ENCODE measurements around the gene ZNF33B.

Gene ZNF33B

GRCh38 chr10:42654419-42654818 lies 16.0 kb upstream of the ZNF33B start:
- H3K4me3 ChIP-seq (ENCODE audit: low read depth, low read length, poor library complexity, severe bottlenecking), result no peak overlapping the region
- H2AFZ ChIP-seq (ENCODE audit: low read length), result no peak overlapping the region
- no peaks in the 10 kb centered on the region for H3K36me3 ChIP-seq (ENCODE audit: insufficient read depth, low read length)
- no peaks in the 10 kb centered on the region for H4K20me1 ChIP-seq (ENCODE audit: insufficient read depth, low read length)
- H3K9me3 ChIP-seq (ENCODE audit: low read length), result no peaks in the 10 kb centered on the region
- no peak overlapping the region for H3K27ac ChIP-seq (ENCODE audit: low read depth, low read length, poor library complexity, severe bottlenecking)
- no peaks in the 10 kb centered on the region for H3K79me2 ChIP-seq (ENCODE audit: insufficient read depth, low read length)
- H3K4me2 ChIP-seq (ENCODE audit: low read length), result no peak overlapping the region
- TF ChIP-seq CTCF (IDR thresholded peaks at IDR 0.05; ENCODE audit: low read length) (no peak), EZH2 (IDR thresholded peaks at IDR 0.05; ENCODE audit: borderline replicate concordance, low read length) (no peak)
- no peaks in the 10 kb centered on the region for H3K4me1 ChIP-seq (ENCODE audit: insufficient read depth, low read length, severe bottlenecking)
- no peak overlapping the region for H3K9ac ChIP-seq (ENCODE audit: low read length)
- H3F3A ChIP-seq (ENCODE audit: insufficient read depth, low read length), result no peaks in the 10 kb centered on the region
- H3K9me2 ChIP-seq (ENCODE audit: low read depth, low read length), result no peaks in the 10 kb centered on the region
- no peaks in the 10 kb centered on the region for H3K27me3 ChIP-seq (ENCODE audit: insufficient read depth, low read length)

DNA sequence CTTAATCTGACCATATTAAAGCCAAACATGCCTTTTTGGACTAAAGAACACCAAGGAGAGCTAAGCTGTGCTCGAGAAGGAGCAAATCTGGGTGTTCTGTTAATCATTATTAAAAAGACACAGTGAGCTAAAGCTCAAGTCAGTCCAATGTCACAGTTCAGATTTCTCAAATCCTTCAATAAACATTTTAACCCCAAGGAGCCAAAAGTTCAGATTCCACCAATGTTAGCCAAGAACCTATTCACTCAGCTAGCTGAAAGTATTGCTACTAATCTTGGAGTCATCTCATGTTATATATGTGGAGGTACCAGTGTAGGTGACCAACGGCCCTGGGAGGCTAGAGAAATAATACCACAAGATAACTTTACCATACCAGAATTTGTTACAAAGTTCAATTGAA lies 14.5 kb upstream of the ZNF33B start:
- Histone ChIP-seq H3K9ac (ENCODE audit: low read length) (no peak overlapping the region), H2AFZ (ENCODE audit: low read length) (no peak overlapping the region), H3K27ac (ENCODE audit: low read depth, low read length, poor library complexity, severe bottlenecking) (no peak overlapping the region)

GRCh38 chr10:42650374-42650773 lies 12.0 kb upstream of the ZNF33B start:
- H3K9me2 ChIP-seq (ENCODE audit: low read depth, low read length), result no peaks in the 10 kb centered on the region
- H3K27ac ChIP-seq (ENCODE audit: low read depth, low read length, poor library complexity, severe bottlenecking), result no peak overlapping the region
- no peaks in the 10 kb centered on the region for H3K9me3 ChIP-seq (ENCODE audit: low read length)
- H3K79me2 ChIP-seq (ENCODE audit: insufficient read depth, low read length), result no peaks in the 10 kb centered on the region
- no peak overlapping the region for H3K4me3 ChIP-seq (ENCODE audit: low read depth, low read length, poor library complexity, severe bottlenecking)
- no peaks in the 10 kb centered on the region for H4K20me1 ChIP-seq (ENCODE audit: insufficient read depth, low read length)
- H3F3A ChIP-seq (ENCODE audit: insufficient read depth, low read length), result no peaks in the 10 kb centered on the region
- H3K27me3 ChIP-seq (ENCODE audit: insufficient read depth, low read length), result no peaks in the 10 kb centered on the region
- no peak overlapping the region for H3K4me2 ChIP-seq (ENCODE audit: low read length)
- no peak overlapping the region for H3K9ac ChIP-seq (ENCODE audit: low read length)
- H2AFZ ChIP-seq (ENCODE audit: low read length), result no peak overlapping the region
- no peaks in the 10 kb centered on the region for H3K4me1 ChIP-seq (ENCODE audit: insufficient read depth, low read length, severe bottlenecking)
- TF ChIP-seq EZH2 (IDR thresholded peaks at IDR 0.05; ENCODE audit: borderline replicate concordance, low read length), result no peak
- no peak for TF ChIP-seq CTCF (IDR thresholded peaks at IDR 0.05; ENCODE audit: low read length)
- H3K36me3 ChIP-seq (ENCODE audit: insufficient read depth, low read length), result no peaks in the 10 kb centered on the region

More for the DNA sequence above, 14.5 kb upstream of the ZNF33B start:
- H4K20me1 ChIP-seq (ENCODE audit: insufficient read depth, low read length), result no peaks in the 10 kb centered on the region
- H3K4me2 ChIP-seq (ENCODE audit: low read length), result no peak overlapping the region
- no peaks in the 10 kb centered on the region for H3K79me2 ChIP-seq (ENCODE audit: insufficient read depth, low read length)
- H3K36me3 ChIP-seq (ENCODE audit: insufficient read depth, low read length), result no peaks in the 10 kb centered on the region
- no peaks in the 10 kb centered on the region for H3K4me1 ChIP-seq (ENCODE audit: insufficient read depth, low read length, severe bottlenecking)
- TF ChIP-seq CTCF (IDR thresholded peaks at IDR 0.05; ENCODE audit: low read length), result no peak
- TF ChIP-seq EZH2 (IDR thresholded peaks at IDR 0.05; ENCODE audit: borderline replicate concordance, low read length), result no peak
- H3K9me2 ChIP-seq (ENCODE audit: low read depth, low read length), result no peaks in the 10 kb centered on the region
- no peaks in the 10 kb centered on the region for H3F3A ChIP-seq (ENCODE audit: insufficient read depth, low read length)
- no peak overlapping the region for H3K4me3 ChIP-seq (ENCODE audit: low read depth, low read length, poor library complexity, severe bottlenecking)
- no peaks in the 10 kb centered on the region for H3K9me3 ChIP-seq (ENCODE audit: low read length)
- H3K27me3 ChIP-seq (ENCODE audit: insufficient read depth, low read length), result no peaks in the 10 kb centered on the region

All from OCI-LY1 (cell line).